SK-N-SH (cell line): Measurements from ENCODE around the gene CA12. TPM values are rescaled to one million over a fixed set of nuclear protein-coding genes. Genes with fewer than 3 reads are reported as not detected.

Source experiments
- CTCF ChIA-PET: fragments of 300-600, 350-600 bp; formaldehyde crosslinking; extraction: SDS; loops from one replicate; lab custom pipeline; 2021; lab: Yijun Ruan, JAX
- POLR2A ChIA-PET: fragments of 350-600 bp; sonication (Branson Sonifier 250); formaldehyde crosslinking; extraction: SDS; loops from one replicate; lab custom pipeline; 2020; ENCODE audit warnings: antibody characterized with exemption, inconsistent platforms; lab: Yijun Ruan, JAX
- DNase-seq: peaks from one replicate; pipeline ENCODE4 v3.0.0; 2012
- H2AFZ ChIP-seq: fragments of 200-600 bp; sonication (generic); 2 replicates; pipeline ENCODE4 v1.8.1; 2016; ENCODE audit warnings: antibody characterized with exemption, mild to moderate bottlenecking, low read depth
- H3F3A ChIP-seq: fragments of 200-600 bp; sonication (generic); replicated peaks from 2 replicates; pipeline ENCODE3; 2016; ENCODE audit warnings: antibody characterized with exemption, mild to moderate bottlenecking; ENCODE audit not compliant: insufficient read depth
- H3K27ac ChIP-seq, 2 experiments: fragments of 200-500 bp in 1 of 2; fragments of 200-600 bp in 1 of 2; sonication (Bioruptor generic) in 1 of 2; sonication (generic), shearing (Covaris generic) in 1 of 2; 2 replicates each; pipeline versions ENCODE4 v1.5.1 to v1.6.1; 2014 to 2016; ENCODE audit warnings: low read depth in 2 of 2, inconsistent platforms in 1 of 2, low read length in 1 of 2, mild to moderate bottlenecking in 1 of 2, mixed read lengths in 1 of 2
- H3K27me3 ChIP-seq: fragments of 200-600 bp; sonication (generic), shearing (Covaris generic); 2 replicates; pipeline ENCODE4 v1.6.1; 2016; ENCODE audit warnings: mixed run types; ENCODE audit not compliant: insufficient read depth
- H3K36me3 ChIP-seq, 2 experiments: fragments of 200-500 bp in 1 of 2; fragments of 200-600 bp in 1 of 2; sonication (Bioruptor generic) in 1 of 2; sonication (generic) in 1 of 2; replicated peaks in 1 of 2; 2 replicates each; pipeline versions ENCODE3 to v1.5.1; 2014 to 2016; ENCODE audit warnings: low read length in 1 of 2, mild to moderate bottlenecking in 1 of 2; ENCODE audit not compliant: insufficient read depth in 2 of 2, control insufficient read depth in 1 of 2
- H3K4me1 ChIP-seq, 2 experiments: fragments of 200-500 bp in 1 of 2; fragments of 200-600 bp in 1 of 2; sonication (Bioruptor generic) in 1 of 2; sonication (generic), shearing (Covaris generic) in 1 of 2; 2 replicates each; pipeline versions ENCODE4 v1.5.1 to v1.6.1; 2014 to 2016; ENCODE audit warnings: low read depth in 1 of 2, low read length in 1 of 2, mixed run types in 1 of 2; ENCODE audit not compliant: insufficient read depth in 2 of 2, control insufficient read depth in 1 of 2
- H3K4me2 ChIP-seq: fragments of 200-600 bp; sonication (generic), shearing (Covaris generic); 2 replicates; pipeline ENCODE4 v1.6.1; 2017; ENCODE audit warnings: mixed run types
- H3K4me3 ChIP-seq, 2 experiments: fragments of 200-500 bp in 1 of 2; fragments of 200-600 bp in 1 of 2; sonication (Bioruptor generic) in 1 of 2; sonication (generic), shearing (Covaris generic) in 1 of 2; 2 replicates each; pipeline versions ENCODE4 v1.5.1 to v1.8.1; 2014 to 2016; ENCODE audit warnings: low read depth in 2 of 2, inconsistent platforms in 1 of 2, low read length in 1 of 2, mild to moderate bottlenecking in 1 of 2, mixed read lengths in 1 of 2, moderate library complexity in 1 of 2
- H3K79me2 ChIP-seq: fragments of 200-600 bp; sonication (generic); 2 replicates; pipeline ENCODE4 v1.8.1; 2017; ENCODE audit warnings: mild to moderate bottlenecking; ENCODE audit not compliant: insufficient read depth
- H3K9ac ChIP-seq: fragments of 200-600 bp; sonication (generic); 2 replicates; pipeline ENCODE4 v1.6.1; 2017; ENCODE audit warnings: mixed run types
- H3K9me2 ChIP-seq: fragments of 200-600 bp; sonication (generic); 2 replicates; pipeline ENCODE4 v1.6.1; 2017; ENCODE audit warnings: mixed run types
- H3K9me3 ChIP-seq: fragments of 200-600 bp; sonication (generic); 2 replicates; pipeline ENCODE4 v1.6.1; 2017; ENCODE audit warnings: mixed run types, mild to moderate bottlenecking, moderate library complexity
- H4K20me1 ChIP-seq: fragments of 200-600 bp; sonication (generic); 2 replicates; pipeline ENCODE4 v1.6.1; 2017; ENCODE audit warnings: mild to moderate bottlenecking, mixed run types; ENCODE audit not compliant: insufficient read depth
- CHD2 ChIP-seq: fragments of 150-350 bp; IDR thresholded peaks from 2 replicates; pipeline ENCODE4 v1.6.1; 2018; ENCODE audit warnings: low read length; ENCODE audit not compliant: partially characterized antibody
- ELF1 ChIP-seq: IDR thresholded peaks from 2 replicates; pipeline ENCODE4 v1.4.0; 2012
- EP300 ChIP-seq, 2 experiments: IDR thresholded peaks; 2 replicates each; pipeline versions ENCODE4 v1.4.0 to v1.6.1; 2012; ENCODE audit warnings: borderline replicate concordance in 1 of 2, low read depth in 1 of 2, low read length in 1 of 2
- FOXM1 ChIP-seq: IDR thresholded peaks from 2 replicates; pipeline ENCODE4 v1.4.0; 2012; ENCODE audit warnings: low read depth, mild to moderate bottlenecking
- GABPA ChIP-seq: IDR thresholded peaks from 2 replicates; pipeline ENCODE4 v1.4.0; 2012; ENCODE audit warnings: low read depth, mild to moderate bottlenecking
- JUND ChIP-seq: IDR thresholded peaks from 2 replicates; pipeline ENCODE4 v1.4.0; 2012
- MEF2A ChIP-seq: IDR thresholded peaks from 2 replicates; pipeline ENCODE4 v1.4.0; 2012; ENCODE audit warnings: low read depth, borderline replicate concordance
- NFIC ChIP-seq: IDR thresholded peaks from 2 replicates; pipeline ENCODE4 v1.4.0; 2012; ENCODE audit warnings: borderline replicate concordance
- POLR2AphosphoS5 ChIP-seq: IDR thresholded peaks from 2 replicates; pipeline ENCODE4 v1.6.1; 2012; ENCODE audit warnings: low read depth, low read length
- RAD21 ChIP-seq: IDR thresholded peaks from 2 replicates; pipeline ENCODE4 v1.6.1; 2012; ENCODE audit warnings: mild to moderate bottlenecking, low read length
- RCOR1 ChIP-seq: fragments of 150-350 bp; IDR thresholded peaks from 2 replicates; pipeline ENCODE4 v1.6.1; 2017; ENCODE audit warnings: antibody characterized with exemption, low read length
- REST ChIP-seq: IDR thresholded peaks from 2 replicates; pipeline ENCODE4 v1.6.1; 2012; ENCODE audit warnings: mild to moderate bottlenecking, low read depth, low read length, moderate library complexity
- RXRA ChIP-seq: IDR thresholded peaks from 2 replicates; pipeline ENCODE4 v1.4.0; 2012; ENCODE audit warnings: low read depth, mild to moderate bottlenecking, borderline replicate concordance
- SIN3A ChIP-seq: IDR thresholded peaks from 2 replicates; pipeline ENCODE4 v1.6.1; 2012; ENCODE audit warnings: low read depth, mild to moderate bottlenecking, low read length, moderate library complexity, borderline replicate concordance
- SMC3 ChIP-seq: IDR thresholded peaks from 2 replicates; pipeline ENCODE4 v1.6.1; 2012; ENCODE audit warnings: low read depth, low read length, improper control_type of control experiment
- TAF1 ChIP-seq: IDR thresholded peaks from 2 replicates; pipeline ENCODE4 v1.6.1; 2012; ENCODE audit warnings: low read depth, mild to moderate bottlenecking, low read length, moderate library complexity, borderline replicate concordance
- TEAD4 ChIP-seq: IDR thresholded peaks from 2 replicates; pipeline ENCODE4 v1.4.0; 2012; ENCODE audit warnings: mild to moderate bottlenecking, borderline replicate concordance; ENCODE audit not compliant: insufficient read depth
- USF1 ChIP-seq: IDR thresholded peaks from 2 replicates; pipeline ENCODE4 v1.4.0; 2012; ENCODE audit warnings: low read depth, borderline replicate concordance
- USF2 ChIP-seq: fragments of 150-350 bp; IDR thresholded peaks from 2 replicates; pipeline ENCODE4 v1.6.1; 2017; ENCODE audit warnings: antibody characterized with exemption, low read length, low read depth, borderline replicate concordance
- YY1 ChIP-seq: IDR thresholded peaks from 2 replicates; pipeline ENCODE4 v1.4.0; 2012; ENCODE audit warnings: low read depth, mild to moderate bottlenecking
- whole genome bisulfite sequencing: methylation state at CpG from one replicate; pipeline ENCODE4 v1.1.6; 2017; ENCODE audit warnings: low lambda C conversion rate; 5-methylcytosine and 5-hydroxymethylcytosine counted together
- polyA plus RNA-seq, 3 experiments: library from polyadenylated mRNA; depleted of rRNA; stranded (reverse); fragments of >200 nt; gene quantifications; 2 replicates each; pipeline ENCODE4 v1.2.3, GENCODE V29; 2012
- TF ChIP-seq, protein P1 (sequence below): fragments of 150-350 bp; IDR thresholded peaks from 2 replicates; pipeline ENCODE4 v1.6.1; 2016; ENCODE audit warnings: mild to moderate bottlenecking, low read depth, low read length
- TF ChIP-seq, protein P2 (sequence below): IDR thresholded peaks from 2 replicates; pipeline ENCODE4 v1.4.0; 2012; ENCODE audit warnings: low read depth, borderline replicate concordance
- TF ChIP-seq, protein P3 (sequence below): IDR thresholded peaks from 2 replicates; pipeline ENCODE4 v1.4.0; 2012; ENCODE audit warnings: low read depth

The CA12 gene
- polyA plus RNA-seq, 1 of the 3 experiments (the other 2 are of a cell fraction) = 39.4 TPM

GRCh38 chr15:63277038-63277892 is 104.4 kb downstream of the CA12 start, which contains the start of gene APH1B:
TSS of gene APH1B (plus strand) at chr15:63277605. CDS start at chr15:63277624, 19 bp downstream.
- H3K27ac ChIP-seq = peak within 1 kb of the TSS; percentile 77 to 81
- WGBS = 2% methylated on average over 62 of the region's 102 CpGs
- peak within 1 kb of the TSS; percentile 97 for H3K4me2 ChIP-seq
- no peaks in the 10 kb centered on the region for H3K27me3 ChIP-seq
- no peaks in the 10 kb centered on the region for H3K9me3 ChIP-seq
- CTCF ChIA-PET = interaction anchor here (1.0 to 2.7 kb wide), 7 partner anchors 8 to 229 kb away, joined by 3 to 8 read pairs (median 3); no protein-coding TSS in a partner anchor
- peaks cover 8 to 29% of the 10 kb centered on the region in 2 experiments for H3K36me3 ChIP-seq
- DNase-seq = peak; percentile 96
- peaks cover 4 to 9% of the 10 kb centered on the region in 2 experiments; a peak in 3 of 4 replicates for H3K4me1 ChIP-seq
- H2AFZ ChIP-seq = peak within 1 kb of the TSS; percentile 88
- H3K9me2 ChIP-seq = no peaks in the 10 kb centered on the region
- peak within 1 kb of the TSS; percentile 95 for H3K9ac ChIP-seq
- no peaks in the 10 kb centered on the region for H4K20me1 ChIP-seq
- peak within 1 kb of the TSS; percentile 74 to 79 for H3K4me3 ChIP-seq
- peaks cover 5% of the 10 kb centered on the region; the same call in 1 of the 2 replicates for H3K79me2 ChIP-seq
- POLR2A ChIA-PET = interaction anchor here (0.6 to 1.4 kb wide), 6 partner anchors 10 to 1769 kb away, joined by 3 to 9 read pairs (median 4); partner anchors contain the start of genes RAB8B and RPS27L
- peaks cover 11% of the 10 kb centered on the region for H3F3A ChIP-seq
- TF ChIP-seq TAF1 (peak; percentile 58), MEF2A (no peak), RXRA (no peak), JUND (no peak), TEAD4 (no peak), USF1 (no peak), NFIC (no peak), GABPA (no peak), EP300 (IDR thresholded peaks at IDR 0.05; ENCODE audit: borderline replicate concordance in 1 of 2, low read depth in 1 of 2, low read length in 1 of 2) (no peak), ELF1 (no peak), SIN3A (no peak), REST (no peak), CHD2 (no peak), FOXM1 (no peak; the same call in 1 of the 2 replicates), POLR2AphosphoS5 (peak; percentile 56; the same call in 1 of the 2 replicates), RAD21 (no peak; the same call in 1 of the 2 replicates), RCOR1 (no peak), YY1 (no peak), SMC3 (peak; percentile 7; the same call in 1 of the 2 replicates), USF2 (no peak)
- TF ChIP-seq, protein P1, sequence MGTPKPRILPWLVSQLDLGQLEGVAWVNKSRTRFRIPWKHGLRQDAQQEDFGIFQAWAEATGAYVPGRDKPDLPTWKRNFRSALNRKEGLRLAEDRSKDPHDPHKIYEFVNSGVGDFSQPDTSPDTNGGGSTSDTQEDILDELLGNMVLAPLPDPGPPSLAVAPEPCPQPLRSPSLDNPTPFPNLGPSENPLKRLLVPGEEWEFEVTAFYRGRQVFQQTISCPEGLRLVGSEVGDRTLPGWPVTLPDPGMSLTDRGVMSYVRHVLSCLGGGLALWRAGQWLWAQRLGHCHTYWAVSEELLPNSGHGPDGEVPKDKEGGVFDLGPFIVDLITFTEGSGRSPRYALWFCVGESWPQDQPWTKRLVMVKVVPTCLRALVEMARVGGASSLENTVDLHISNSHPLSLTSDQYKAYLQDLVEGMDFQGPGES = no peak
- TF ChIP-seq, protein P2, sequence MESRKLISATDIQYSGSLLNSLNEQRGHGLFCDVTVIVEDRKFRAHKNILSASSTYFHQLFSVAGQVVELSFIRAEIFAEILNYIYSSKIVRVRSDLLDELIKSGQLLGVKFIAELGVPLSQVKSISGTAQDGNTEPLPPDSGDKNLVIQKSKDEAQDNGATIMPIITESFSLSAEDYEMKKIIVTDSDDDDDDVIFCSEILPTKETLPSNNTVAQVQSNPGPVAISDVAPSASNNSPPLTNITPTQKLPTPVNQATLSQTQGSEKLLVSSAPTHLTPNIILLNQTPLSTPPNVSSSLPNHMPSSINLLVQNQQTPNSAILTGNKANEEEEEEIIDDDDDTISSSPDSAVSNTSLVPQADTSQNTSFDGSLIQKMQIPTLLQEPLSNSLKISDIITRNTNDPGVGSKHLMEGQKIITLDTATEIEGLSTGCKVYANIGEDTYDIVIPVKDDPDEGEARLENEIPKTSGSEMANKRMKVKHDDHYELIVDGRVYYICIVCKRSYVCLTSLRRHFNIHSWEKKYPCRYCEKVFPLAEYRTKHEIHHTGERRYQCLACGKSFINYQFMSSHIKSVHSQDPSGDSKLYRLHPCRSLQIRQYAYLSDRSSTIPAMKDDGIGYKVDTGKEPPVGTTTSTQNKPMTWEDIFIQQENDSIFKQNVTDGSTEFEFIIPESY = no peak
- TF ChIP-seq, protein P3, sequence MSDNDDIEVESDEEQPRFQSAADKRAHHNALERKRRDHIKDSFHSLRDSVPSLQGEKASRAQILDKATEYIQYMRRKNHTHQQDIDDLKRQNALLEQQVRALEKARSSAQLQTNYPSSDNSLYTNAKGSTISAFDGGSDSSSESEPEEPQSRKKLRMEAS = peak; percentile 74; the same call in 1 of the 2 replicates
